MG63 (cell line): ENCODE data around the gene C5orf63. TPM values are rescaled to one million over a fixed set of nuclear protein-coding genes. Genes with fewer than 3 reads are reported as not detected.
"Not testable (repeated sequence)": the region's sequence is repeated elsewhere in the genome, so short reads cannot be mapped to it uniquely, and the experiment has no call there.

Source experiments
- DNase-seq: peaks from one replicate; pipeline ENCODE4 v3.0.0-alpha.2; 2020
- H3K27me3 ChIP-seq: fragments of 250-450 bp; sonication (Bioruptor Pico); 2 replicates; pipeline ENCODE4 v1.5.1; 2020; ENCODE audit warnings: mild to moderate bottlenecking, moderate library complexity
- H3K36me3 ChIP-seq: fragments of 250-450 bp; sonication (Bioruptor Pico); 2 replicates; pipeline ENCODE4 v1.5.1; 2020; ENCODE audit warnings: mild to moderate bottlenecking, moderate library complexity
- H3K4me3 ChIP-seq: fragments of 250-450 bp; sonication (Bioruptor Pico); 2 replicates; pipeline ENCODE4 v1.5.1; 2020; ENCODE audit warnings: mild to moderate bottlenecking, moderate library complexity
- H3K9me3 ChIP-seq: fragments of 250-450 bp; sonication (Bioruptor Pico); 2 replicates; pipeline ENCODE4 v1.5.1; 2020; ENCODE audit warnings: mild to moderate bottlenecking, moderate library complexity
- total RNA-seq: library from RNA; depleted of rRNA; stranded (reverse); fragments of >200 nt; shearing (Covaris generic); gene quantifications from 2 replicates; pipeline ENCODE4 v1.2.3, GENCODE V29; 2014; ENCODE audit warnings: low replicate concordance

The C5orf63 gene
- total RNA-seq, 1 experiment from 2014 or later = 12.2 TPM

- Histone ChIP-seq H3K9me3 (no peaks in the 10 kb centered on the region), H3K4me3 (no peak overlapping the region), H3K36me3 (no peaks in the 10 kb centered on the region), H3K27me3 (no peaks in the 10 kb centered on the region)
- no peak for DNase-seq
These were observed 47.1 kb downstream of the C5orf63 start for GRCh38 chr5:127026166-127026565.

GRCh38 chr5:127025467-127025866 is 47.8 kb downstream of the C5orf63 start:
- Histone ChIP-seq H3K9me3 (no peaks in the 10 kb centered on the region), H3K36me3 (no peaks in the 10 kb centered on the region)
- DNase-seq = no peak

GRCh38 chr5:127024821-127025220 is 48.5 kb downstream of the C5orf63 start:
- no peaks in the 10 kb centered on the region for H3K27me3 ChIP-seq
- H3K36me3 ChIP-seq = no peaks in the 10 kb centered on the region
- no peak for DNase-seq
- H3K4me3 ChIP-seq = no peak overlapping the region
- H3K9me3 ChIP-seq = no peaks in the 10 kb centered on the region

More at GRCh38 chr5:127025467-127025866, 47.8 kb downstream of the C5orf63 start:
- no peak overlapping the region for H3K4me3 ChIP-seq
- H3K27me3 ChIP-seq = no peaks in the 10 kb centered on the region

- not testable (repeated sequence) for H3K27me3 ChIP-seq, H3K36me3 ChIP-seq
These were observed 49.6 kb downstream of the C5orf63 start for GRCh38 chr5:127023552-127024191.

GRCh38 chr5:127022846-127023245 is 50.5 kb downstream of the C5orf63 start:
- DNase-seq = no peak
- H3K36me3 ChIP-seq = no peaks in the 10 kb centered on the region

More at GRCh38 chr5:127023552-127024191, 49.6 kb downstream of the C5orf63 start:
- not testable (repeated sequence) for H3K4me3 ChIP-seq, DNase-seq, H3K9me3 ChIP-seq

GRCh38 chr5:127019928-127020327 is 53.4 kb downstream of the C5orf63 start:
- H3K9me3 ChIP-seq = no peaks in the 10 kb centered on the region
- H3K4me3 ChIP-seq = no peak overlapping the region
- H3K27me3 ChIP-seq = no peaks in the 10 kb centered on the region
- H3K36me3 ChIP-seq = no peaks in the 10 kb centered on the region
- DNase-seq = no peak

More at GRCh38 chr5:127022846-127023245, 50.5 kb downstream of the C5orf63 start:
- H3K27me3 ChIP-seq = no peaks in the 10 kb centered on the region
- no peak overlapping the region for H3K4me3 ChIP-seq
- no peaks in the 10 kb centered on the region for H3K9me3 ChIP-seq

GRCh38 chr5:127016722-127017121 is 56.6 kb downstream of the C5orf63 start:
- H3K36me3 ChIP-seq, DNase-seq, H3K9me3 ChIP-seq, H3K27me3 ChIP-seq, H3K4me3 ChIP-seq: not testable (repeated sequence)

GRCh38 chr5:127015716-127016115 is 57.6 kb downstream of the C5orf63 start:
- Histone ChIP-seq H3K36me3 (no peaks in the 10 kb centered on the region), H3K9me3 (no peaks in the 10 kb centered on the region), H3K27me3 (no peaks in the 10 kb centered on the region), H3K4me3 (no peak overlapping the region)
- no peak for DNase-seq

- Histone ChIP-seq H3K36me3 (no peaks in the 10 kb centered on the region), H3K9me3 (no peaks in the 10 kb centered on the region), H3K27me3 (no peaks in the 10 kb centered on the region), H3K4me3 (no peak overlapping the region)
- DNase-seq = no peak
These were observed 58.7 kb downstream of the C5orf63 start for GRCh38 chr5:127014573-127014972.

GRCh38 chr5:127013407-127013806 is 59.9 kb downstream of the C5orf63 start:
- Histone ChIP-seq H3K36me3 (no peaks in the 10 kb centered on the region), H3K4me3 (no peak overlapping the region), H3K9me3 (no peaks in the 10 kb centered on the region), H3K27me3 (no peaks in the 10 kb centered on the region)
- no peak for DNase-seq

GRCh38 chr5:127012916-127013315 is 60.4 kb downstream of the C5orf63 start:
- no peak for DNase-seq
- Histone ChIP-seq H3K36me3 (no peaks in the 10 kb centered on the region), H3K27me3 (no peaks in the 10 kb centered on the region), H3K4me3 (no peak overlapping the region), H3K9me3 (no peaks in the 10 kb centered on the region)

GRCh38 chr5:127011961-127012644 is 61.2 kb downstream of the C5orf63 start:
- Histone ChIP-seq H3K36me3 (no peaks in the 10 kb centered on the region), H3K4me3 (no peak overlapping the region), H3K27me3 (no peaks in the 10 kb centered on the region), H3K9me3 (no peaks in the 10 kb centered on the region)
- no peak for DNase-seq

GRCh38 chr5:127011153-127011552 is 62.1 kb downstream of the C5orf63 start:
- no peak overlapping the region for H3K4me3 ChIP-seq
- H3K36me3 ChIP-seq = no peaks in the 10 kb centered on the region
- H3K9me3 ChIP-seq = no peaks in the 10 kb centered on the region
- no peaks in the 10 kb centered on the region for H3K27me3 ChIP-seq
- peak; percentile 93 for DNase-seq

- no peak overlapping the region for H3K4me3 ChIP-seq
- DNase-seq = peak; percentile 61
These were observed 62.9 kb downstream of the C5orf63 start for GRCh38 chr5:127010362-127010761.

GRCh38 chr5:127009784-127010183 is 63.5 kb downstream of the C5orf63 start:
- DNase-seq = no peak

More at GRCh38 chr5:127010362-127010761, 62.9 kb downstream of the C5orf63 start:
- Histone ChIP-seq H3K36me3 (no peaks in the 10 kb centered on the region), H3K27me3 (no peaks in the 10 kb centered on the region), H3K9me3 (no peaks in the 10 kb centered on the region)

GRCh38 chr5:127008300-127008975 is 64.9 kb downstream of the C5orf63 start:
- H3K9me3 ChIP-seq = no peaks in the 10 kb centered on the region
- no peaks in the 10 kb centered on the region for H3K27me3 ChIP-seq
- H3K4me3 ChIP-seq = no peak overlapping the region
- DNase-seq = no peak
- H3K36me3 ChIP-seq = no peaks in the 10 kb centered on the region

More at GRCh38 chr5:127009784-127010183, 63.5 kb downstream of the C5orf63 start:
- H3K9me3 ChIP-seq = no peaks in the 10 kb centered on the region
- no peaks in the 10 kb centered on the region for H3K27me3 ChIP-seq
- H3K36me3 ChIP-seq = no peaks in the 10 kb centered on the region
- H3K4me3 ChIP-seq = no peak overlapping the region

GRCh38 chr5:127007522-127007921 is 65.8 kb downstream of the C5orf63 start:
- Histone ChIP-seq H3K4me3 (no peak overlapping the region), H3K9me3 (no peaks in the 10 kb centered on the region), H3K36me3 (no peaks in the 10 kb centered on the region), H3K27me3 (no peaks in the 10 kb centered on the region)
- DNase-seq = no peak
